ENCODE measurements around the gene THAP7.

Gene THAP7

GRCh38 chr22:21014726-21015465 lies 13.0 kb upstream of the THAP7 start, which contains the start of gene P2RX6:
TSS of gene P2RX6 (plus strand) at chr22:21015165. CDS start at chr22:21015175, 10 bp downstream.
- H3K4me3 ChIP-seq (ENCODE audit: low read depth, low read length) = peak within 1 kb of the TSS; percentile 55
- no peak for TF ChIP-seq CTCF (IDR thresholded peaks at IDR 0.05; ENCODE audit: low read depth, low read length)
- in situ Hi-C loops (cut with HindIII; ENCODE audit: low sequenced_read_pairs) = no loop called here
- peak; percentile 37 for DNase-seq (ENCODE audit: low read depth, low spot score)

- no peak for TF ChIP-seq CTCF (IDR thresholded peaks at IDR 0.05; ENCODE audit: low read depth, low read length)
- peak overlapping the region; percentile 55 for H3K4me3 ChIP-seq (ENCODE audit: low read depth, low read length)
- DNase-seq (ENCODE audit: low read depth, low spot score) = peak; percentile 91
- in situ Hi-C loops (cut with HindIII; ENCODE audit: low sequenced_read_pairs) = no loop called here
These were observed 12.3 kb upstream of the THAP7 start for GRCh38 chr22:21014202-21014725.

GRCh38 chr22:21013657-21014201 lies 11.8 kb upstream of the THAP7 start:
- TF ChIP-seq CTCF (IDR thresholded peaks at IDR 0.05; ENCODE audit: low read depth, low read length) = no peak
- DNase-seq (ENCODE audit: low read depth, low spot score) = no peak
- peak overlapping the region; percentile 55 for H3K4me3 ChIP-seq (ENCODE audit: low read depth, low read length)
- in situ Hi-C loops (cut with HindIII; ENCODE audit: low sequenced_read_pairs) = no loop called here

GRCh38 chr22:21012446-21013407 lies 10.8 kb upstream of the THAP7 start:
- H3K4me3 ChIP-seq (ENCODE audit: low read depth, low read length) = no peak overlapping the region
- in situ Hi-C loops (cut with HindIII; ENCODE audit: low sequenced_read_pairs) = no loop called here
- DNase-seq (ENCODE audit: low read depth, low spot score) = no peak
- TF ChIP-seq CTCF (IDR thresholded peaks at IDR 0.05; ENCODE audit: low read depth, low read length) = no peak

GRCh38 chr22:21010426-21011113 lies 8.7 kb upstream of the THAP7 start:
- DNase-seq (ENCODE audit: low read depth, low spot score) = no peak
- no peak overlapping the region for H3K4me3 ChIP-seq (ENCODE audit: low read depth, low read length)
- TF ChIP-seq CTCF (IDR thresholded peaks at IDR 0.05; ENCODE audit: low read depth, low read length) = no peak
- in situ Hi-C loops (cut with HindIII; ENCODE audit: low sequenced_read_pairs) = no loop called here

Measured in astrocyte of the spinal cord (primary cell).